Kidney (tissue), 14 donors: ENCODE data around the gene ZNF408. TPM values are rescaled to one million over a fixed set of nuclear protein-coding genes. Genes with fewer than 3 reads are reported as not detected.
A peak's percentile ranks its signal among the peaks of the same experiment; 100 is the strongest.

Experiments
- DNase-seq, 5 donors: peaks; one replicate each; pipeline ENCODE4 v3.0.0-alpha.2; 2013 to 2020
- FAIRE-seq: peaks from 2 replicates; lab custom pipeline; 2012; peaks lifted over from hg19 to GRCh38; lab: Jason Lieb, UNC
- H3K27ac ChIP-seq, 2 donors: one replicate each; pipeline ENCODE4 v1.7.0; 2013; ENCODE audit warnings: low read depth in 2 of 2, low read length in 2 of 2, inconsistent platforms in 1 of 2
- H3K27me3 ChIP-seq: one replicate; pipeline ENCODE4 v1.7.1; 2013; ENCODE audit warnings: low read length, inconsistent platforms; ENCODE audit not compliant: control insufficient read depth, insufficient read depth
- H3K36me3 ChIP-seq, 3 donors: one replicate each; pipeline versions ENCODE4 v1.7.0 to v1.7.1; 2013; ENCODE audit warnings: low read length in 3 of 3, control low read depth in 1 of 3, inconsistent platforms in 1 of 3; ENCODE audit not compliant: insufficient read depth in 3 of 3, control insufficient read depth in 2 of 3
- H3K4me1 ChIP-seq, 3 donors: one replicate each; pipeline versions ENCODE4 v1.7.0 to v1.7.1; 2013; ENCODE audit warnings: low read length in 3 of 3, inconsistent platforms in 1 of 3, low read depth in 1 of 3; ENCODE audit not compliant: control insufficient read depth in 2 of 3, insufficient read depth in 2 of 3
- H3K4me3 ChIP-seq, 3 donors: one replicate each; pipeline versions ENCODE4 v1.7.0 to v1.8.1; 2013; ENCODE audit warnings: low read length in 3 of 3, control low read depth in 1 of 3, inconsistent platforms in 1 of 3
- H3K9ac ChIP-seq, 3 donors: one replicate each; pipeline versions ENCODE4 v1.7.0 to v1.7.1; 2013; ENCODE audit warnings: low read length in 3 of 3, control low read depth in 1 of 3, inconsistent platforms in 1 of 3
- H3K9me3 ChIP-seq, 3 donors: one replicate each; pipeline versions ENCODE4 v1.7.0 to v1.7.1; 2013; ENCODE audit warnings: low read length in 3 of 3, control low read depth in 1 of 3, inconsistent platforms in 1 of 3; ENCODE audit not compliant: control insufficient read depth in 2 of 3, insufficient read depth in 1 of 3
- intact Hi-C: fragments of 100-400 bp; cut with DNase I; formaldehyde crosslinking; loops from one replicate; pipeline ENCODE4 v1.11.1; 2022
- polyA plus RNA-seq: library from polyadenylated mRNA; stranded (reverse); fragments of 350-450 nt; fragmentation: Illumina TruSeq; extraction: RNeasy Lipid Tissue Mini Kit (QIAGEN cat#74804); gene quantifications from one replicate; pipeline ENCODE4 v1.2.3, GENCODE V29; 2014; ENCODE audit warnings: low read depth, low replicate concordance; ENCODE audit not compliant: insufficient read depth
- total RNA-seq: library from RNA; stranded (reverse); fragmentation: NEBNext Ultra II Directional; extraction: Animal tissue kit (Norgen Biotek cat#: 25700); gene quantifications from one replicate; pipeline ENCODE4 v1.2.1, GENCODE V29; 2021
- TF ChIP-seq, protein P1 (sequence below): IDR thresholded peaks from 3 replicates; pipeline ENCODE4 v1.5.1; 2012; ENCODE audit warnings: mild to moderate bottlenecking, moderate library complexity, borderline replicate concordance; ENCODE audit not compliant: insufficient read depth; ENCODE audit errors: extremely low read depth
- donor health status: control.
- donor health status: control.
- donor health status: control.
- donor health status: control.
- donor health status: control.
- donor health status: DM: yes; HTN: yes; CAD: no.
- donor health status: Normal renal cell carcinoma (clear cell type).

ZNF408 gene
- total and polyA plus RNA-seq, 2 donors from 2014 or later, result 7.8 to 9.7 TPM

DNA sequence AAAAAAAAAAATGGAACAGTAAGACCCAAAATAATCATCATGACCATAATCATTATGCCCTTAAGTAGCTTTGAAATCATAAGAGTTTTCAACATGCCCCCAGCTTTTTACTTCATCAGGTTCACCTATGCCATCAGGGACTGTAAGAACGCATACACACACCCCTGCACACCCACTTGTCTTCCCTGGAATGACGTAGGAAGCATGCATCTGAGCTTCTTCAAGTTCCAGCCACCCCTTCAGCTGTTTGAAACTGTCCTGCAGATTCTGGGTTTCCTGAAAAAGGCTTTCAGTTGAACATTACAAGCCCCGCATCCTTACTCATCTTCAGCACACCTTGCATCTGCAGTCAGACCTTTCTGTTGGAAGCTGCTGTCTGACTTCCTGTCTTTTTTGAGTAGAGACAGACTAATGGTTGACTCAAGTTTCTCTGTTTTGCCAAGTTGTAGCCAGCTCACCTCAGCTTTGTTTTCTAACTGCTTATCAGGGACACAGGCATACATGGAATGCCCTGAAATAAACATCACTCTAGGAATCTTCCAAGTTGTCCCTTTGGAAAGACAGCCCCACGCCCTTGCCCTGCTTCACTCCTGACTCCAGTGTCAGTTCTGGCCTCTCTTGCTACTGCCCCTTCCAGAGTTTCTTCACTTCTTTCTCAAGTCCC, 37.4 kb upstream of the ZNF408 start:
- Histone ChIP-seq H3K4me3 (no peak overlapping the region), H3K27me3 (no peaks in the 10 kb centered on the region), H3K36me3 (peaks cover 9 to 52% (median 27%) of the 10 kb centered on the region in 3 donors), H3K4me1 (peaks cover 0 to 7% (median 2%) of the 10 kb centered on the region in 3 donors), H3K9ac (no peak overlapping the region), H3K27ac (no peak overlapping the region), H3K9me3 (no peaks in the 10 kb centered on the region)
- intact Hi-C loops, result no loop called here
- DNase-seq (no peak), FAIRE-seq (no peak)
- TF ChIP-seq, protein P1, sequence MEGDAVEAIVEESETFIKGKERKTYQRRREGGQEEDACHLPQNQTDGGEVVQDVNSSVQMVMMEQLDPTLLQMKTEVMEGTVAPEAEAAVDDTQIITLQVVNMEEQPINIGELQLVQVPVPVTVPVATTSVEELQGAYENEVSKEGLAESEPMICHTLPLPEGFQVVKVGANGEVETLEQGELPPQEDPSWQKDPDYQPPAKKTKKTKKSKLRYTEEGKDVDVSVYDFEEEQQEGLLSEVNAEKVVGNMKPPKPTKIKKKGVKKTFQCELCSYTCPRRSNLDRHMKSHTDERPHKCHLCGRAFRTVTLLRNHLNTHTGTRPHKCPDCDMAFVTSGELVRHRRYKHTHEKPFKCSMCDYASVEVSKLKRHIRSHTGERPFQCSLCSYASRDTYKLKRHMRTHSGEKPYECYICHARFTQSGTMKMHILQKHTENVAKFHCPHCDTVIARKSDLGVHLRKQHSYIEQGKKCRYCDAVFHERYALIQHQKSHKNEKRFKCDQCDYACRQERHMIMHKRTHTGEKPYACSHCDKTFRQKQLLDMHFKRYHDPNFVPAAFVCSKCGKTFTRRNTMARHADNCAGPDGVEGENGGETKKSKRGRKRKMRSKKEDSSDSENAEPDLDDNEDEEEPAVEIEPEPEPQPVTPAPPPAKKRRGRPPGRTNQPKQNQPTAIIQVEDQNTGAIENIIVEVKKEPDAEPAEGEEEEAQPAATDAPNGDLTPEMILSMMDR, result no peak

DNA sequence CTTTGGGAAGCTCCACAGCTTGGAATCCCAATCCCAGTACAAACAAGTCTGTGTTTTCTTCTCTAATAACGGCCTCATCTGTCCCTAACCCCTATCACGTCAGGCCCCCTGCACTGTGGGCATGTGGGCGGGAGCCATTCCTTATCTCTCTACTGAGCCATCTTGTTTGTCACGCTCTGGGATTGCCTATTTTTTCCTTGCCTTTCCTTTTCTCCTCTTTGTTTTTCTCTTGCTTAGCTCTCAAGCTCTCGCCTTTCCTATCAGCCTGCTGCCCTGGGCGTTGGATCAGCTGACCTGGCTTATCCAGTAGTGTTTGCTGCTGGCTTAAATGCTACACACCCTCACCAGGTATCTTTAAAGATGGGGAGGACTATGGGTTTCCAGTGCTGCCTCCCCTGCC, 36.2 kb upstream of the ZNF408 start:
- no peaks in the 10 kb centered on the region for H3K9me3 ChIP-seq
- no peak overlapping the region for H3K9ac ChIP-seq
- TF ChIP-seq, protein P1, result no peak
- no peaks in the 10 kb centered on the region for H3K27me3 ChIP-seq
- intact Hi-C loops, result no loop called here
- H3K27ac ChIP-seq, result no peak overlapping the region
- peaks cover 0 to 7% (median 2%) of the 10 kb centered on the region in 3 donors for H3K4me1 ChIP-seq
- FAIRE-seq, result no peak
- no peak for DNase-seq
- H3K4me3 ChIP-seq, result no peak overlapping the region
- peaks cover 9 to 51% (median 26%) of the 10 kb centered on the region in 3 donors for H3K36me3 ChIP-seq

DNA sequence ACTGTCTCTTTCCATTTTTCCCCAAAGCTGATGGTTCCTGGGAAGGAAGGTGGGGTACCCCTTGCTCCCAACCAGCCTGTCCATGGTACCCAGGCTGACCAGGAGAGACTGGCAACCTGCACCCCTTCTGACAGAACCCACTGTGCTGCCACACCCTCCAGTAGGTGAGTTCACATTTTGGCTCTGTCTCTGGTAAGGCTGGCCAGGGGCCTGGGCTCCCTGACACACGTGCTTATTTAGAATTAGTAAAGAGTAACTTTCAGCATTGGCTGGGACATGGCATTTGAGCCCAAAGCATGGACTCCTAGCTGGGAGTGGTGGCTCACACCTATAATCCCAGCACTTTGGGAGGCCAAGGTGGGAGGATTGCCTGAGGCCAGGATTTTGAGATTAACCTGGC, 35.5 kb upstream of the ZNF408 start:
- DNase-seq (no peak), FAIRE-seq (no peak)
- Histone ChIP-seq H3K4me1 (peaks cover 0 to 7% (median 2%) of the 10 kb centered on the region in 3 donors), H3K9me3 (no peaks in the 10 kb centered on the region), H3K36me3 (peaks cover 9 to 54% (median 30%) of the 10 kb centered on the region in 3 donors), H3K9ac (no peak overlapping the region), H3K4me3 (no peak overlapping the region), H3K27me3 (no peaks in the 10 kb centered on the region), H3K27ac (no peak overlapping the region)
- TF ChIP-seq, protein P1, result no peak
- intact Hi-C loops, result no loop called here

DNA sequence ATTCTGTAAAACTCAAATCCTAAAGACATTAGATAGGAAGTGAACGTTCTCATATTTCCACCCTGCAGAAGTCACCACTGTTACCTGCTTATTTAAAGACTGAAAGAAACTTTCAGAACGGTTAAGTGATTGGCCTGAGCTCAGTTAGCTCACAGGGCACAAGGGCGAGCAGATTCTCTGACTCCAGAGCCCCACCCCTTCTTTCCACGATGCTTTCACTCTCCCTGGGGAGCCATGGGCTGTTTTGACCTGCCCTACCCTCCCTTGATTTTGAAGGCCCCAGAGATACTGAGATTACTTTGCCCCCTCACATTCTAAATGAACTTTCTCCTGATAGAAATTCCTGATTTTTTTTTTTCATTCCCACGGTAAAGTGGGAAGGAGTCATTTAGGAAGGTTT, 34.3 kb upstream of the ZNF408 start:
- TF ChIP-seq, protein P1, result no peak
- Histone ChIP-seq H3K9ac (no peak overlapping the region), H3K27ac (peak overlapping the region in 1 of 2 donors; percentile 8), H3K36me3 (peaks cover 11 to 59% (median 37%) of the 10 kb centered on the region in 3 donors), H3K4me3 (no peak overlapping the region), H3K4me1 (peaks cover 0 to 7% (median 2%) of the 10 kb centered on the region in 3 donors), H3K27me3 (no peaks in the 10 kb centered on the region), H3K9me3 (no peaks in the 10 kb centered on the region)
- intact Hi-C loops, result no loop called here
- DNase-seq, result peak in 1 of 5 donors; percentile 13
- FAIRE-seq, result no peak
